HG03378 (cell line): ENCODE results near the gene CENPT.
A peak's percentile ranks its signal among the peaks of the same experiment; 100 is the strongest.

ENCODE experiments used
- ATAC-seq: cut with Tn5 transposase; IDR thresholded peaks from one replicate; pipeline ENCODE4 v1.9.1; 2021; ENCODE audit warnings: mild to moderate bottlenecking, moderate library complexity; ENCODE audit not compliant: unreplicated experiment

CENPT gene

GRCh38 chr16:67847064-67847861 is at the start of gene CENPT:
TSS of gene CENPT (minus strand) at chr16:67847693. CDS start at chr16:67833859, 13,834 bp downstream.
- peak; percentile 18 for ATAC-seq

GRCh38 chr16:67897231-67897630 is 49.7 kb upstream of the CENPT start:
- no peak for ATAC-seq

GRCh38 chr16:67893743-67894399 is 46.4 kb upstream of the CENPT start:
- peak; percentile 8 for ATAC-seq

- peak; percentile 82 for ATAC-seq
Measured at GRCh38 chr16:67892899-67893742, 45.6 kb upstream of the CENPT start, which contains the start of gene PSKH1. TSS of gene PSKH1 (plus strand) at chr16:67893254. CDS start at chr16:67908750, 15,496 bp downstream.

GRCh38 chr16:67892375-67892774 is 44.9 kb upstream of the CENPT start:
- ATAC-seq: no peak

- no peak for ATAC-seq
Measured at GRCh38 chr16:67888331-67888730, 40.8 kb upstream of the CENPT start.

GRCh38 chr16:67886387-67886786 is 38.9 kb upstream of the CENPT start:
- no peak for ATAC-seq

- no peak for ATAC-seq
Measured at GRCh38 chr16:67885976-67886375, 38.5 kb upstream of the CENPT start.

- no peak for ATAC-seq
Measured at GRCh38 chr16:67885545-67885944, 38.1 kb upstream of the CENPT start.

GRCh38 chr16:67884684-67885083 is 37.2 kb upstream of the CENPT start, which contains the start of gene NRN1L:
TSS of gene NRN1L (plus strand) at chr16:67884885. CDS start at chr16:67884904, 19 bp downstream.
- no peak for ATAC-seq

- no peak for ATAC-seq
Measured at GRCh38 chr16:67883872-67884261, 36.4 kb upstream of the CENPT start.

GRCh38 chr16:67883146-67883871 is 35.8 kb upstream of the CENPT start:
- no peak for ATAC-seq

GRCh38 chr16:67882374-67883145 is 35.1 kb upstream of the CENPT start:
- no peak for ATAC-seq

- ATAC-seq: no peak
Measured at GRCh38 chr16:67881621-67882161, 34.2 kb upstream of the CENPT start.

GRCh38 chr16:67880584-67880983 is 33.1 kb upstream of the CENPT start:
- ATAC-seq: no peak

GRCh38 chr16:67879936-67880335 is 32.4 kb upstream of the CENPT start:
- ATAC-seq: no peak

- ATAC-seq: no peak
Measured at GRCh38 chr16:67879462-67879861, 32.0 kb upstream of the CENPT start.

GRCh38 chr16:67878846-67879245 is 31.4 kb upstream of the CENPT start:
- ATAC-seq: no peak

GRCh38 chr16:67878232-67878631 is 30.7 kb upstream of the CENPT start:
- ATAC-seq: no peak
